SK-N-MC (cell line): ENCODE measurements around the gene WASF3.

Experiments
- EZH2 ChIP-seq: fragments of 200-600 bp; sonication (generic); IDR thresholded peaks from one replicate; pipeline ENCODE4 v1.6.1; 2017; ENCODE audit warnings: antibody characterized with exemption
- POLR2AphosphoS5 ChIP-seq: IDR thresholded peaks from 2 replicates; pipeline ENCODE4 v1.6.1; 2012; ENCODE audit warnings: mild to moderate bottlenecking, low read depth, low read length, borderline replicate concordance

DNA sequence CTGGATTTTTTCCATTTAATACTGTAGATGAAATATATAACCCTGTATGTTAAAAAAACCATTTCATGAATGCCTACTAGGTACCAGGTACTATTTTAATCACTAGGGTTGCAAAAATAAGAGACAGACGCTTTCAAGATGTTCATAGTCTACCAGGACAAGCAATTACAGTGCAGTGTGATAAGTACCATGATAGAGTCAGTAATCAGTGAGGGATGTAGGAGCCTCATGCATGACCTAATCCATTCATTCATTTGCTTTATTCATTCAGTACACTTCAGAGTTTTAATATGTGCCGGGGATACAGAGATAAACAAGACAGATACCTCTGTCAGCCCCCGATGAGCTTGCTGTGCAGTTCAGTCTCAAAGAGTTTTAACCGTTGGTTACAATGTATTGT is 3.0 kb downstream of the WASF3 start:
- TF ChIP-seq POLR2AphosphoS5 (no peak), EZH2 (no peak)
